SU-DHL-6 (cell line): ENCODE results near the gene IL13RA2.

Experiments used
- H2AFZ ChIP-seq: fragments of 200-600 bp; sonication (generic); 2 replicates; pipeline ENCODE4 v1.6.1; 2014; ENCODE audit warnings: low read depth, mild to moderate bottlenecking, moderate library complexity, mixed read lengths, antibody characterized with exemption, low read length; ENCODE audit not compliant: severe bottlenecking
- H3F3A ChIP-seq: fragments of 200-600 bp; shearing (Covaris generic); 2 replicates; pipeline ENCODE4 v1.6.0; 2016; ENCODE audit warnings: antibody characterized with exemption, mild to moderate bottlenecking; ENCODE audit not compliant: insufficient read depth
- H3K27ac ChIP-seq: fragments of 200-600 bp; sonication (generic); 2 replicates; pipeline ENCODE4 v1.5.1; 2016; ENCODE audit warnings: low read depth, mild to moderate bottlenecking, low read length, moderate library complexity, mixed read lengths
- H3K27me3 ChIP-seq: fragments of 200-600 bp; sonication (generic), shearing (Covaris generic); 2 replicates; pipeline ENCODE4 v1.6.0; 2014; ENCODE audit warnings: mild to moderate bottlenecking, low read length
- H3K36me3 ChIP-seq: fragments of 200-600 bp; sonication (generic); 2 replicates; pipeline ENCODE4 v1.6.1; 2014; ENCODE audit warnings: mild to moderate bottlenecking, low read length, mixed read lengths
- H3K4me2 ChIP-seq: fragments of 300-600, 200-600 bp; shearing (Covaris generic), sonication (generic); 2 replicates; pipeline ENCODE4 v1.6.0; 2014; ENCODE audit warnings: low read length, low read depth, mild to moderate bottlenecking; ENCODE audit not compliant: poor library complexity, severe bottlenecking
- H3K4me3 ChIP-seq: fragments of 200-600 bp; sonication (generic); 2 replicates; pipeline ENCODE4 v1.5.1; 2014; ENCODE audit warnings: antibody characterized with exemption, low read length, mild to moderate bottlenecking, mixed read lengths; ENCODE audit not compliant: insufficient read depth, poor library complexity, severe bottlenecking
- H3K79me2 ChIP-seq: fragments of 200-600 bp; sonication (generic); 2 replicates; pipeline ENCODE4 v1.6.1; 2014; ENCODE audit warnings: mild to moderate bottlenecking, low read length, moderate library complexity; ENCODE audit not compliant: insufficient read depth
- H3K9ac ChIP-seq: fragments of 200-600 bp; sonication (generic); 2 replicates; pipeline ENCODE4 v1.7.0; 2014; ENCODE audit warnings: mild to moderate bottlenecking, low read length
- H3K9me2 ChIP-seq: fragments of 200-600 bp; sonication (generic); replicated peaks from 2 replicates; pipeline ENCODE4 v1.6.1; 2014; ENCODE audit warnings: low read length; ENCODE audit not compliant: insufficient read depth
- H3K9me3 ChIP-seq: fragments of 200-600 bp; sonication (generic); 2 replicates; pipeline ENCODE4 v1.6.1; 2014; ENCODE audit warnings: low read length, mixed read lengths; ENCODE audit not compliant: insufficient read depth
- H4K20me1 ChIP-seq: fragments of 200-600 bp; sonication (generic); 2 replicates; pipeline ENCODE4 v1.6.1; 2014; ENCODE audit warnings: low read depth, mild to moderate bottlenecking, antibody characterized with exemption, low read length, moderate library complexity, mixed read lengths
- CTCF ChIP-seq: fragments of 200-600 bp; sonication (generic); IDR thresholded peaks from one replicate; pipeline ENCODE4 v1.5.1; 2017; ENCODE audit warnings: antibody characterized with exemption, mild to moderate bottlenecking, low read length, moderate library complexity; ENCODE audit not compliant: insufficient read depth, poor library complexity, severe bottlenecking
- EZH2phosphoT487 ChIP-seq: fragments of 200-600 bp; sonication (generic), shearing (Covaris generic); conservative IDR thresholded peaks from 2 replicates; pipeline ENCODE4 v1.6.1; 2018; ENCODE audit warnings: mild to moderate bottlenecking, antibody characterized with exemption, low read length, moderate library complexity, mixed read lengths

Gene IL13RA2

DNA sequence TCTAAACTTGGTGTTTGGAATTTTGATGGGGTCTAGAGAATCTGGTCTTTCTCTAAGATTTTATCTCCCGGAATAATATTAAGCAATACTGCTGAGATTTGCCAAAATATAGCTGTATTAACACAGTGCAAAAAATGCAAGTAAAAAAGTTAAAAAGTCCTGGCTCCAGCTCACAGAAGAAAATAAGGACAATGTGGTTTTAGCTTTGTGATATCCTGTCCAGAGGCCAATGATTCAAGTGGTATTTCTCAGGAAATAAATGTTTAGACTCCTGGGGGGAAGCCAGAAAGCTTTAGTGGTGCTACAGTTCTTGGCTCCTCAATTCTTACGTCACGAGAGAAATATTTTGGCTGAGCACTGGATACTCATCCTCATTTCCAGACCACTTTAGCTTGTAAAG lies 40.9 kb upstream of the IL13RA2 start:
- H3K36me3 ChIP-seq: no peaks in the 10 kb centered on the region
- H3K27me3 ChIP-seq: no peaks in the 10 kb centered on the region
- H4K20me1 ChIP-seq: no peaks in the 10 kb centered on the region
- no peak overlapping the region for H3K4me3 ChIP-seq
- H3K79me2 ChIP-seq: no peaks in the 10 kb centered on the region
- no peak overlapping the region for H2AFZ ChIP-seq
- no peak overlapping the region for H3K4me2 ChIP-seq
- no peaks in the 10 kb centered on the region for H3K9me2 ChIP-seq
- no peaks in the 10 kb centered on the region for H3F3A ChIP-seq
- H3K9ac ChIP-seq: no peak overlapping the region
- no peak overlapping the region for H3K27ac ChIP-seq
- no peaks in the 10 kb centered on the region for H3K9me3 ChIP-seq
- TF ChIP-seq EZH2phosphoT487 (no peak), CTCF (no peak)

DNA sequence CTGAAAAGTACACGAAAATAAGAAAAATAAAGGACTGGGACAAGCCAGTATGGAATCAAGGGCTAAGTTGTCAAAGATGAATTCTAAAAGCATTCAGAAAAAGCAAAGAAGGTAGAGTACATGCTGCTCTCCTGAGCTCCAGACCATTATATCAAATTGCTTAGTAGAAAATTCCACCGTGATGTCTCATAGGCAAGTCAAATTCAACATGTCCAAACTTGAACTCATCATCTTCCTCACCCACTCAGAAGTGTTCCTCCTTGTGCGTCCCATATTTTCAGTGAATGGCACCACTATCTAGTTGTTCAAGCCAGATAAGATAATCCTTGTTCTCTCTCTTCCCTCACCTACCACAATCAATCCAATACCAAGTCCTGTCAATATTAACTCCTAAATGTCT lies 37.5 kb upstream of the IL13RA2 start:
- Histone ChIP-seq H3K27me3 (no peaks in the 10 kb centered on the region), H3K27ac (no peak overlapping the region), H3K4me3 (no peak overlapping the region), H3K9me2 (no peaks in the 10 kb centered on the region), H3K36me3 (no peaks in the 10 kb centered on the region), H3K79me2 (no peaks in the 10 kb centered on the region), H2AFZ (no peak overlapping the region), H3F3A (no peaks in the 10 kb centered on the region), H4K20me1 (no peaks in the 10 kb centered on the region), H3K9ac (no peak overlapping the region), H3K9me3 (no peaks in the 10 kb centered on the region), H3K4me2 (no peak overlapping the region)
- TF ChIP-seq CTCF (no peak), EZH2phosphoT487 (no peak)

GRCh38 chrX:115053223-115053622 lies 35.8 kb upstream of the IL13RA2 start:
- H3K36me3 ChIP-seq: no peaks in the 10 kb centered on the region
- H3K79me2 ChIP-seq: no peaks in the 10 kb centered on the region
- H3K9ac ChIP-seq: no peak overlapping the region
- H3K27me3 ChIP-seq: no peaks in the 10 kb centered on the region
- no peaks in the 10 kb centered on the region for H3K9me2 ChIP-seq
- no peak overlapping the region for H2AFZ ChIP-seq
- no peak overlapping the region for H3K4me3 ChIP-seq
- H3K9me3 ChIP-seq: no peaks in the 10 kb centered on the region
- H3F3A ChIP-seq: no peaks in the 10 kb centered on the region
- TF ChIP-seq EZH2phosphoT487 (no peak), CTCF (no peak)
- no peak overlapping the region for H3K27ac ChIP-seq
- no peaks in the 10 kb centered on the region for H4K20me1 ChIP-seq
- H3K4me2 ChIP-seq: no peak overlapping the region

- Histone ChIP-seq H3K36me3 (no peaks in the 10 kb centered on the region), H3K27ac (no peak overlapping the region), H3K4me2 (no peak overlapping the region), H3K9me2 (no peaks in the 10 kb centered on the region), H4K20me1 (no peaks in the 10 kb centered on the region), H3K27me3 (no peaks in the 10 kb centered on the region), H3K9ac (no peak overlapping the region), H3F3A (no peaks in the 10 kb centered on the region), H3K79me2 (no peaks in the 10 kb centered on the region), H2AFZ (no peak overlapping the region), H3K9me3 (no peaks in the 10 kb centered on the region), H3K4me3 (no peak overlapping the region)
- TF ChIP-seq EZH2phosphoT487 (no peak), CTCF (no peak)
Measured at GRCh38 chrX:115047715-115048114, 30.3 kb upstream of the IL13RA2 start.
